HEK293 (cell line): ENCODE results near the gene CALCOCO2.

Experiments used
- CTCF ChIP-seq: fragments of 450-650 bp; formaldehyde crosslinking; IDR thresholded peaks from 2 replicates; pipeline ENCODE4 v1.5.1; 2016; ENCODE audit warnings: missing biosample characterization, missing genetic modification characterization
- KLF16 ChIP-seq: fragments of 450-650 bp; formaldehyde crosslinking; IDR thresholded peaks from 2 replicates; pipeline ENCODE4 v1.5.1; 2017; ENCODE audit warnings: missing biosample characterization, missing genetic modification characterization
- KLF8 ChIP-seq: fragments of 450-650 bp; formaldehyde crosslinking; IDR thresholded peaks from 2 replicates; pipeline ENCODE4 v1.5.1; 2016; ENCODE audit warnings: missing biosample characterization, missing genetic modification characterization
- MZF1 ChIP-seq: fragments of 450-650 bp; formaldehyde crosslinking; IDR thresholded peaks from 2 replicates; pipeline ENCODE4 v1.5.1; 2017; ENCODE audit warnings: missing biosample characterization, missing genetic modification characterization, borderline replicate concordance
- RBAK ChIP-seq: fragments of 450-650 bp; formaldehyde crosslinking; IDR thresholded peaks from 2 replicates; pipeline ENCODE4 v1.5.1; 2016; ENCODE audit warnings: missing biosample characterization, missing genetic modification characterization
- SP2 ChIP-seq: fragments of 450-650 bp; formaldehyde crosslinking; IDR thresholded peaks from 2 replicates; pipeline ENCODE4 v1.5.1; 2016; ENCODE audit warnings: missing biosample characterization, missing genetic modification characterization
- ZBTB1 ChIP-seq: fragments of 450-650 bp; formaldehyde crosslinking; IDR thresholded peaks from 2 replicates; pipeline ENCODE4 v1.5.1; 2016; ENCODE audit warnings: missing biosample characterization, missing genetic modification characterization
- ZBTB10 ChIP-seq: fragments of 450-650 bp; formaldehyde crosslinking; IDR thresholded peaks from 2 replicates; pipeline ENCODE4 v1.5.1; 2016; ENCODE audit warnings: missing biosample characterization, missing genetic modification characterization
- ZBTB17 ChIP-seq: fragments of 450-650 bp; formaldehyde crosslinking; IDR thresholded peaks from 2 replicates; pipeline ENCODE4 v1.5.1; 2016; ENCODE audit warnings: missing biosample characterization, missing genetic modification characterization
- ZBTB44 ChIP-seq: fragments of 450-650 bp; IDR thresholded peaks from 2 replicates; pipeline ENCODE4 v1.5.1; 2018; ENCODE audit warnings: missing biosample characterization, mild to moderate bottlenecking, missing genetic modification characterization
- ZBTB48 ChIP-seq: fragments of 450-650 bp; formaldehyde crosslinking; IDR thresholded peaks from 2 replicates; pipeline ENCODE4 v1.5.1; 2016; ENCODE audit warnings: missing biosample characterization, missing genetic modification characterization
- ZBTB8A ChIP-seq: fragments of 450-650 bp; formaldehyde crosslinking; IDR thresholded peaks from 2 replicates; pipeline ENCODE4 v1.5.1; 2016; ENCODE audit warnings: missing biosample characterization, missing genetic modification characterization
- ZNF335 ChIP-seq: fragments of 450-650 bp; formaldehyde crosslinking; conservative IDR thresholded peaks from 2 replicates; pipeline ENCODE4 v1.5.1; 2016; ENCODE audit warnings: missing biosample characterization, missing genetic modification characterization
- ZNF350 ChIP-seq: fragments of 450-650 bp; formaldehyde crosslinking; IDR thresholded peaks from 2 replicates; pipeline ENCODE4 v1.5.0; 2017; ENCODE audit warnings: missing biosample characterization, mild to moderate bottlenecking, missing genetic modification characterization
- ZNF549 ChIP-seq: fragments of 450-650 bp; IDR thresholded peaks from 2 replicates; pipeline ENCODE4 v1.5.1; 2018; ENCODE audit warnings: missing biosample characterization, missing genetic modification characterization, mild to moderate bottlenecking, inconsistent platforms, moderate library complexity
- ZNF560 ChIP-seq: fragments of 450-650 bp; formaldehyde crosslinking; IDR thresholded peaks from 2 replicates; pipeline ENCODE4 v1.5.1; 2017; ENCODE audit warnings: missing biosample characterization, missing genetic modification characterization, borderline replicate concordance
- ZNF623 ChIP-seq: fragments of 450-650 bp; formaldehyde crosslinking; IDR thresholded peaks from 2 replicates; pipeline ENCODE4 v1.5.1; 2016; ENCODE audit warnings: missing biosample characterization, missing genetic modification characterization
- ZNF670 ChIP-seq: fragments of 450-650 bp; formaldehyde crosslinking; IDR thresholded peaks from 2 replicates; pipeline ENCODE4 v1.5.1; 2016; ENCODE audit warnings: missing biosample characterization, missing genetic modification characterization, low read depth
- ZNF768 ChIP-seq: fragments of 450-650 bp; formaldehyde crosslinking; IDR thresholded peaks from 2 replicates; pipeline ENCODE4 v1.5.1; 2018; ENCODE audit warnings: missing biosample characterization, mild to moderate bottlenecking, missing genetic modification characterization
- ZSCAN23 ChIP-seq: fragments of 450-650 bp; formaldehyde crosslinking; IDR thresholded peaks from 2 replicates; pipeline ENCODE4 v1.5.1; 2016; ENCODE audit warnings: missing biosample characterization, missing genetic modification characterization
- ZSCAN5A ChIP-seq: fragments of 450-650 bp; formaldehyde crosslinking; IDR thresholded peaks from 2 replicates; pipeline ENCODE4 v1.5.1; 2016; ENCODE audit warnings: missing biosample characterization, missing genetic modification characterization
- TF ChIP-seq, protein P1 (sequence below): fragments of 450-650 bp; formaldehyde crosslinking; optimal IDR thresholded peaks from 2 replicates; pipeline ENCODE3; 2016; ENCODE audit warnings: missing biosample characterization, mild to moderate bottlenecking, missing genetic modification characterization
- TF ChIP-seq, protein P2 (sequence below): fragments of 450-650 bp; formaldehyde crosslinking; IDR thresholded peaks from 2 replicates; pipeline ENCODE4 v1.5.1; 2017; ENCODE audit warnings: missing biosample characterization, missing genetic modification characterization
- TF ChIP-seq, protein P3 (sequence below): fragments of 450-650 bp; formaldehyde crosslinking; IDR thresholded peaks from 2 replicates; pipeline ENCODE4 v1.5.1; 2016; ENCODE audit warnings: missing biosample characterization, missing genetic modification characterization
- TF ChIP-seq, protein P4 (sequence below): fragments of 450-650 bp; formaldehyde crosslinking; IDR thresholded peaks from 2 replicates; pipeline ENCODE4 v1.5.1; 2016; ENCODE audit warnings: missing biosample characterization, missing genetic modification characterization, low read depth
- TF ChIP-seq, protein P5 (sequence below): fragments of 450-650 bp; formaldehyde crosslinking; IDR thresholded peaks from 2 replicates; pipeline ENCODE4 v1.5.1; 2016; ENCODE audit warnings: missing biosample characterization, missing genetic modification characterization

The CALCOCO2 gene

GRCh38 chr17:48892940-48893645 lies 62.3 kb downstream of the CALCOCO2 start (continued):
- TF ChIP-seq ZBTB10 (tag by site-specific recombination): peak; percentile 19; the same call in 1 of the 2 replicates
- TF ChIP-seq ZNF560 (tag by site-specific recombination): no peak
- peak; percentile 39; the same call in 1 of the 2 replicates for TF ChIP-seq CTCF (tag by site-specific recombination)
- TF ChIP-seq ZBTB17 (tag by site-specific recombination): no peak
- TF ChIP-seq ZBTB44 (tag by site-specific recombination): no peak
- TF ChIP-seq KLF8 (tag by site-specific recombination): peak; percentile 55; the same call in 1 of the 2 replicates
- TF ChIP-seq, protein P1, sequence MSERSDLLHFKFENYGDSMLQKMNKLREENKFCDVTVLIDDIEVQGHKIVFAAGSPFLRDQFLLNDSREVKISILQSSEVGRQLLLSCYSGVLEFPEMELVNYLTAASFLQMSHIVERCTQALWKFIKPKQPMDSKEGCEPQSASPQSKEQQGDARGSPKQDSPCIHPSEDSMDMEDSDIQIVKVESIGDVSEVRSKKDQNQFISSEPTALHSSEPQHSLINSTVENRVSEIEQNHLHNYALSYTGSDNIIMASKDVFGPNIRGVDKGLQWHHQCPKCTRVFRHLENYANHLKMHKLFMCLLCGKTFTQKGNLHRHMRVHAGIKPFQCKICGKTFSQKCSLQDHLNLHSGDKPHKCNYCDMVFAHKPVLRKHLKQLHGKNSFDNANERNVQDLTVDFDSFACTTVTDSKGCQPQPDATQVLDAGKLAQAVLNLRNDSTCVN (tag by site-specific recombination): peak; percentile 22
- TF ChIP-seq ZNF350 (tag by site-specific recombination): no peak
- TF ChIP-seq ZNF623 (tag by site-specific recombination): no peak
- TF ChIP-seq ZSCAN5A (tag by site-specific recombination): no peak
- no peak for TF ChIP-seq ZSCAN23
- TF ChIP-seq, protein P2, sequence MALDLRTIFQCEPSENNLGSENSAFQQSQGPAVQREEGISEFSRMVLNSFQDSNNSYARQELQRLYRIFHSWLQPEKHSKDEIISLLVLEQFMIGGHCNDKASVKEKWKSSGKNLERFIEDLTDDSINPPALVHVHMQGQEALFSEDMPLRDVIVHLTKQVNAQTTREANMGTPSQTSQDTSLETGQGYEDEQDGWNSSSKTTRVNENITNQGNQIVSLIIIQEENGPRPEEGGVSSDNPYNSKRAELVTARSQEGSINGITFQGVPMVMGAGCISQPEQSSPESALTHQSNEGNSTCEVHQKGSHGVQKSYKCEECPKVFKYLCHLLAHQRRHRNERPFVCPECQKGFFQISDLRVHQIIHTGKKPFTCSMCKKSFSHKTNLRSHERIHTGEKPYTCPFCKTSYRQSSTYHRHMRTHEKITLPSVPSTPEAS (tag by site-specific recombination): peak; percentile 35; the same call in 1 of the 2 replicates
- TF ChIP-seq, protein P3, sequence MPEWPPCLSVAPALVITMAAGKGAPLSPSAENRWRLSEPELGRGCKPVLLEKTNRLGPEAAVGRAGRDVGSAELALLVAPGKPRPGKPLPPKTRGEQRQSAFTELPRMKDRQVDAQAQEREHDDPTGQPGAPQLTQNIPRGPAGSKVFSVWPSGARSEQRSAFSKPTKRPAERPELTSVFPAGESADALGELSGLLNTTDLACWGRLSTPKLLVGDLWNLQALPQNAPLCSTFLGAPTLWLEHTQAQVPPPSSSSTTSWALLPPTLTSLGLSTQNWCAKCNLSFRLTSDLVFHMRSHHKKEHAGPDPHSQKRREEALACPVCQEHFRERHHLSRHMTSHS (tag by site-specific recombination): no peak
- TF ChIP-seq ZNF670: no peak
- TF ChIP-seq, protein P4, sequence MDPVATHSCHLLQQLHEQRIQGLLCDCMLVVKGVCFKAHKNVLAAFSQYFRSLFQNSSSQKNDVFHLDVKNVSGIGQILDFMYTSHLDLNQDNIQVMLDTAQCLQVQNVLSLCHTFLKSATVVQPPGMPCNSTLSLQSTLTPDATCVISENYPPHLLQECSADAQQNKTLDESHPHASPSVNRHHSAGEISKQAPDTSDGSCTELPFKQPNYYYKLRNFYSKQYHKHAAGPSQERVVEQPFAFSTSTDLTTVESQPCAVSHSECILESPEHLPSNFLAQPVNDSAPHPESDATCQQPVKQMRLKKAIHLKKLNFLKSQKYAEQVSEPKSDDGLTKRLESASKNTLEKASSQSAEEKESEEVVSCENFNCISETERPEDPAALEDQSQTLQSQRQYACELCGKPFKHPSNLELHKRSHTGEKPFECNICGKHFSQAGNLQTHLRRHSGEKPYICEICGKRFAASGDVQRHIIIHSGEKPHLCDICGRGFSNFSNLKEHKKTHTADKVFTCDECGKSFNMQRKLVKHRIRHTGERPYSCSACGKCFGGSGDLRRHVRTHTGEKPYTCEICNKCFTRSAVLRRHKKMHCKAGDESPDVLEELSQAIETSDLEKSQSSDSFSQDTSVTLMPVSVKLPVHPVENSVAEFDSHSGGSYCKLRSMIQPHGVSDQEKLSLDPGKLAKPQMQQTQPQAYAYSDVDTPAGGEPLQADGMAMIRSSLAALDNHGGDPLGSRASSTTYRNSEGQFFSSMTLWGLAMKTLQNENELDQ (tag by site-specific recombination): no peak
- peak; percentile 61; the same call in 1 of the 2 replicates for TF ChIP-seq ZBTB48
- no peak for TF ChIP-seq ZNF768 (tag by site-specific recombination)
- TF ChIP-seq KLF16: peak; percentile 69
- TF ChIP-seq ZNF549 (tag by site-specific recombination): no peak
- TF ChIP-seq ZBTB8A (tag by site-specific recombination): no peak
- TF ChIP-seq, protein P5, sequence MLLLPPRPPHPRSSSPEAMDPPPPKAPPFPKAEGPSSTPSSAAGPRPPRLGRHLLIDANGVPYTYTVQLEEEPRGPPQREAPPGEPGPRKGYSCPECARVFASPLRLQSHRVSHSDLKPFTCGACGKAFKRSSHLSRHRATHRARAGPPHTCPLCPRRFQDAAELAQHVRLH (tag by site-specific recombination): no peak
- TF ChIP-seq SP2: no peak
- TF ChIP-seq RBAK (tag by site-specific recombination): no peak
- peak; percentile 55 for TF ChIP-seq ZNF335 (tag by site-specific recombination)
- TF ChIP-seq MZF1 (tag by site-specific recombination): no peak
- TF ChIP-seq ZBTB1 (tag by site-specific recombination): no peak
